Endothelial cell of umbilical vein (primary cell): ENCODE results near the gene SCAMP5. TPM values are rescaled to one million over a fixed set of nuclear protein-coding genes. Genes with fewer than 3 reads are reported as not detected.

Source experiments
- BruUV-seq: library from RNA; stranded (reverse); fragments of 400-500 nt; replicated peaks from 2 replicates; lab custom pipeline; 2021; lab: Mats Ljungman, UMichigan
- CTCF ChIA-PET: fragments of 300-600, 350-600 bp; sonication (Branson Sonifier 250); formaldehyde crosslinking; loops from one replicate; lab custom pipeline; 2021; ENCODE audit warnings: antibody characterized with exemption, inconsistent platforms; lab: Charles Lee
- POLR2A ChIA-PET: fragments of 300-600, 350-600 bp; sonication (Branson Sonifier 250); formaldehyde crosslinking; loops from one replicate; lab custom pipeline; 2021; ENCODE audit warnings: antibody characterized with exemption, inconsistent platforms; lab: Charles Lee
- DNase-seq: peaks from one replicate; pipeline ENCODE4 v3.0.0-alpha.2; 2011; ENCODE audit warnings: low read depth, low spot score
- FAIRE-seq: peaks from 2 replicates; lab custom pipeline; 2011; peaks lifted over from hg19 to GRCh38; lab: Jason Lieb, UNC
- H2AFZ ChIP-seq: 2 replicates; pipeline ENCODE4 v1.6.0; 2012; ENCODE audit warnings: low read depth, low read length, control low read depth, inconsistent platforms
- H3K27ac ChIP-seq: 2 replicates; pipeline ENCODE4 v1.5.1; 2011; ENCODE audit warnings: low read depth, mild to moderate bottlenecking, control low read depth, low read length, moderate library complexity; ENCODE audit not compliant: insufficient read depth
- H3K27me3 ChIP-seq, 2 experiments: 2 replicates each; pipeline versions ENCODE4 v1.6.0 to v1.6.1; 2011; ENCODE audit warnings: low read length in 2 of 2, mixed read lengths in 1 of 2; ENCODE audit not compliant: control insufficient read depth in 2 of 2, insufficient read depth in 2 of 2
- H3K36me3 ChIP-seq, 2 experiments: 2 replicates in 1 of 2; 3 replicates in 1 of 2; pipeline ENCODE4 v1.5.1; 2011; ENCODE audit warnings: low read length in 2 of 2, mild to moderate bottlenecking in 1 of 2, moderate library complexity in 1 of 2; ENCODE audit not compliant: control insufficient read depth in 2 of 2, insufficient read depth in 2 of 2; ENCODE audit errors: extremely low read depth in 1 of 2
- H3K4me1 ChIP-seq: 3 replicates; pipeline ENCODE4 v1.5.1; 2011; ENCODE audit warnings: mild to moderate bottlenecking, low read length; ENCODE audit not compliant: control insufficient read depth, insufficient read depth; ENCODE audit errors: extremely low read depth
- H3K4me2 ChIP-seq: 2 replicates; pipeline ENCODE4 v1.6.1; 2011; ENCODE audit warnings: low read length, control low read depth, mixed read lengths; ENCODE audit not compliant: insufficient read depth
- H3K4me3 ChIP-seq, 3 experiments: fragments of 200-600 bp in 1 of 3; sonication (generic), shearing (Covaris generic) in 1 of 3; replicated peaks in 1 of 3; 2 replicates each; pipeline ENCODE4 v1.5.1; 2011 to 2016; ENCODE audit warnings: control low read depth in 3 of 3, low read length in 3 of 3, mild to moderate bottlenecking in 2 of 3, inconsistent platforms in 1 of 3, low read depth in 1 of 3, moderate library complexity in 1 of 3; ENCODE audit not compliant: insufficient read depth in 1 of 3
- H3K79me2 ChIP-seq: 2 replicates; pipeline ENCODE4 v1.6.0; 2012; ENCODE audit warnings: low read length, inconsistent platforms; ENCODE audit not compliant: control insufficient read depth, insufficient read depth
- H3K9ac ChIP-seq: replicated peaks from 2 replicates; pipeline ENCODE3; 2011; ENCODE audit warnings: low read length, control low read depth; ENCODE audit not compliant: insufficient read depth; ENCODE audit errors: extremely low read depth
- H3K9me1 ChIP-seq: replicated peaks from 3 replicates; pipeline ENCODE4 v1.6.0; 2011; ENCODE audit warnings: mild to moderate bottlenecking, low read length; ENCODE audit not compliant: control insufficient read depth, insufficient read depth; ENCODE audit errors: extremely low read depth
- H3K9me3 ChIP-seq: replicated peaks from 2 replicates; pipeline ENCODE4 v1.5.1; 2012; ENCODE audit warnings: low read length, inconsistent platforms; ENCODE audit not compliant: control insufficient read depth, insufficient read depth
- H4K20me1 ChIP-seq: replicated peaks from 2 replicates; pipeline ENCODE3; 2011; ENCODE audit warnings: mild to moderate bottlenecking, low read length; ENCODE audit not compliant: control insufficient read depth, insufficient read depth; ENCODE audit errors: extremely low read depth
- CTCF ChIP-seq, 2 donors: IDR thresholded peaks; 1 replicate in 1 of 2; 2 replicates in 1 of 2; pipeline ENCODE4 v1.5.1; 2011; ENCODE audit warnings: low read length in 2 of 2, mild to moderate bottlenecking in 2 of 2, moderate library complexity in 2 of 2, control low read depth in 1 of 2, inconsistent platforms in 1 of 2, low read depth in 1 of 2; ENCODE audit not compliant: insufficient read depth in 1 of 2; ENCODE audit errors: extremely low read depth in 1 of 2
- FOS ChIP-seq: IDR thresholded peaks from 2 replicates; pipeline ENCODE4 v1.6.1; 2011; ENCODE audit warnings: mild to moderate bottlenecking, low read length, moderate library complexity, borderline replicate concordance; ENCODE audit not compliant: insufficient read depth
- GATA2 ChIP-seq: IDR thresholded peaks from 2 replicates; pipeline ENCODE4 v1.7.0; 2011; ENCODE audit warnings: low read depth, mild to moderate bottlenecking, moderate library complexity, mixed read lengths, low read length; ENCODE audit not compliant: insufficient read length, insufficient read depth
- JUN ChIP-seq: IDR thresholded peaks from 2 replicates; pipeline ENCODE4 v1.6.1; 2011; ENCODE audit warnings: borderline replicate concordance, low read depth; ENCODE audit not compliant: insufficient read length, insufficient read depth
- MYC ChIP-seq: IDR thresholded peaks from one replicate; pipeline ENCODE4 v1.6.1; 2011; ENCODE audit warnings: mild to moderate bottlenecking, low read depth, low read length
- POLR2A ChIP-seq: IDR thresholded peaks from 2 replicates; pipeline ENCODE4 v1.6.1; 2012; ENCODE audit warnings: low read depth, mild to moderate bottlenecking, control low read depth, low read length
- POLR2AphosphoS5 ChIP-seq: IDR thresholded peaks from 2 replicates; pipeline ENCODE4 v1.6.1; 2012; ENCODE audit warnings: low read depth, mild to moderate bottlenecking, control low read depth, low read length, moderate library complexity; ENCODE audit not compliant: insufficient read depth
- dilution Hi-C: fragments of 300-500 bp; cut with MboI; formaldehyde crosslinking; loops from one replicate; pipeline ENCODE4 v1.15.0; 2019; ENCODE audit warnings: low sequenced_read_pairs; ENCODE audit not compliant: extremely low pct_ligation_motif_present
- intact Hi-C: fragments of 100-400 bp; cut with micrococcal nuclease; formaldehyde crosslinking; loops from one replicate; pipeline ENCODE4 v1.10.0; 2022
- polyA plus RNA-seq, 4 experiments: library from polyadenylated mRNA; depleted of rRNA in 3 of 4; stranded (reverse) in 3 of 4; unstranded in 1 of 4; fragments of >200 nt; gene quantifications; 2 replicates each; pipeline versions ENCODE4 v1.2.1 to v1.2.3, GENCODE V29; 2011 to 2012; ENCODE audit warnings: missing spikeins in 1 of 4
- total RNA-seq: library from RNA; stranded (reverse); gene quantifications from 2 replicates; pipeline ENCODE4 v1.2.3, GENCODE V29; 2021

SCAMP5 gene
- total and polyA plus RNA-seq, 2 donors (not counting 3 experiments of a cell fraction or from before 2014, with no cell fraction given) = 1.9 to 6.2 TPM

- no peaks in the 10 kb centered on the region for H3K9me1 ChIP-seq
- H3K9me3 ChIP-seq = no peaks in the 10 kb centered on the region
- dilution Hi-C loops = no loop called here
- CTCF ChIA-PET = interaction anchor here (0.7 kb wide), 1 partner anchor 12 kb away, joined by 4 read pairs; no protein-coding TSS in a partner anchor
- H3K4me1 ChIP-seq = no peaks in the 10 kb centered on the region
- no peak overlapping the region for H3K9ac ChIP-seq
- no peak overlapping the region for H2AFZ ChIP-seq
- TF ChIP-seq MYC = no peak
- no peak for TF ChIP-seq CTCF (IDR thresholded peaks at IDR 0.05; ENCODE audit: extremely low read depth in 1 of 2, insufficient read depth in 1 of 2, low read depth in 1 of 2, low read length in 2 of 2)
- TF ChIP-seq GATA2 = no peak
- TF ChIP-seq POLR2AphosphoS5 = no peak
- TF ChIP-seq FOS = no peak
- no peak for TF ChIP-seq JUN
- TF ChIP-seq POLR2A = no peak
- no peaks in the 10 kb centered on the region for H3K79me2 ChIP-seq
- no peak for DNase-seq
- intact Hi-C loops = no loop called here
- no peak for FAIRE-seq
- no peak overlapping the region for H3K4me2 ChIP-seq
- no peaks in the 10 kb centered on the region for H3K36me3 ChIP-seq
- BruUV-seq = no TSS peak
- POLR2A ChIA-PET = no interaction called here
- no peaks in the 10 kb centered on the region for H3K27me3 ChIP-seq
- no peak overlapping the region for H3K4me3 ChIP-seq
- H3K27ac ChIP-seq = no peak overlapping the region
- H4K20me1 ChIP-seq = no peaks in the 10 kb centered on the region
Observed at GRCh38 chr15:74976159-74976558, 19.2 kb upstream of the SCAMP5 start.
